Caco-2 (cell line): Measurements from ENCODE around the gene CCDC178. TPM values are rescaled to one million over a fixed set of nuclear protein-coding genes. Genes with fewer than 3 reads are reported as not detected.
"Not testable (repeated sequence)": the region's sequence is repeated elsewhere in the genome, so short reads cannot be mapped to it uniquely, and the experiment has no call there.

Experiments used
- BruUV-seq: library from RNA; stranded (reverse); fragments of 400-500 nt; replicated peaks from 2 replicates; lab custom pipeline; 2021; lab: Mats Ljungman, UMichigan
- CTCF ChIA-PET: fragments of 300-600 bp; sonication (Branson Sonifier 250); formaldehyde crosslinking; loops from one replicate; lab custom pipeline; 2022; ENCODE audit warnings: antibody characterized with exemption; lab: Charles Lee
- POLR2A ChIA-PET: fragments of 300-600 bp; sonication (Branson Sonifier 250); formaldehyde crosslinking; loops from one replicate; lab custom pipeline; 2022; ENCODE audit warnings: antibody characterized with exemption; lab: Charles Lee
- DNase-seq, 2 experiments: peaks; one replicate each; pipeline versions ENCODE4 v3.0.0 to v3.0.0-alpha.2; 2020 to 2022
- H3K27me3 ChIP-seq: replicated peaks from 2 replicates; pipeline ENCODE4 v1.6.0; 2011; ENCODE audit warnings: low read length; ENCODE audit not compliant: control insufficient read depth, insufficient read depth
- H3K36me3 ChIP-seq: 2 replicates; pipeline ENCODE4 v1.5.1; 2011; ENCODE audit warnings: low read length; ENCODE audit not compliant: control insufficient read depth, insufficient read depth
- H3K4me1 ChIP-seq: fragments of 250-450 bp; sonication (Bioruptor Pico); 2 replicates; pipeline ENCODE4 v1.5.1; 2020; ENCODE audit warnings: mild to moderate bottlenecking
- H3K4me3 ChIP-seq: 2 replicates; pipeline ENCODE4 v1.5.1; 2011; ENCODE audit warnings: low read depth, mild to moderate bottlenecking, control low read depth, low read length
- H3K9me3 ChIP-seq: fragments of 250-450 bp; sonication (Bioruptor Pico); 2 replicates; pipeline ENCODE4 v1.5.1; 2020; ENCODE audit warnings: mild to moderate bottlenecking, moderate library complexity
- H3K27ac Mint-ChIP-seq: one replicate; pipeline ENCODE4 v1.8.0; 2022; ENCODE audit warnings: mixed read lengths; ENCODE audit not compliant: unreplicated experiment
- H3K27me3 Mint-ChIP-seq: one replicate; pipeline ENCODE4 v1.8.0; 2022; ENCODE audit warnings: mixed read lengths; ENCODE audit not compliant: insufficient read depth, unreplicated experiment
- H3K36me3 Mint-ChIP-seq: one replicate; pipeline ENCODE4 v1.8.0; 2022; ENCODE audit warnings: mild to moderate bottlenecking, mixed read lengths; ENCODE audit not compliant: insufficient read depth, unreplicated experiment
- H3K4me1 Mint-ChIP-seq: one replicate; pipeline ENCODE4 v1.8.0; 2022; ENCODE audit warnings: low read depth, mixed read lengths; ENCODE audit not compliant: unreplicated experiment
- H3K4me3 Mint-ChIP-seq: one replicate; pipeline ENCODE4 v1.8.0; 2022; ENCODE audit warnings: mild to moderate bottlenecking, moderate library complexity, mixed read lengths; ENCODE audit not compliant: unreplicated experiment
- H3K9me3 Mint-ChIP-seq: one replicate; pipeline ENCODE4 v1.8.0; 2022; ENCODE audit warnings: mixed read lengths; ENCODE audit not compliant: unreplicated experiment
- intact Hi-C: fragments of 100-400 bp; cut with micrococcal nuclease; formaldehyde crosslinking; loops from one replicate; pipeline ENCODE4 v1.10.0; 2022; ENCODE audit not compliant: unreplicated experiment
- total RNA-seq: library from RNA; stranded (reverse); gene quantifications from 2 replicates; pipeline ENCODE4 v1.2.3, GENCODE V29; 2022
- TF ChIP-seq, protein P1 (sequence below), 2 experiments: fragments of 200-600 bp in 1 of 2; IDR thresholded peaks; 1 replicate in 1 of 2; 2 replicates in 1 of 2; pipeline versions ENCODE4 v1.5.1 to v1.8.0; 2011 to 2022; ENCODE audit warnings: antibody characterized with exemption in 1 of 2, control low read depth in 1 of 2, inconsistent platforms in 1 of 2, low read depth in 1 of 2, low read length in 1 of 2, mild to moderate bottlenecking in 1 of 2, moderate library complexity in 1 of 2; ENCODE audit not compliant: insufficient read depth in 1 of 2, severe bottlenecking in 1 of 2, unreplicated experiment in 1 of 2

CCDC178 gene
- total RNA-seq, 1 experiment from 2014 or later, result not detected

DNA sequence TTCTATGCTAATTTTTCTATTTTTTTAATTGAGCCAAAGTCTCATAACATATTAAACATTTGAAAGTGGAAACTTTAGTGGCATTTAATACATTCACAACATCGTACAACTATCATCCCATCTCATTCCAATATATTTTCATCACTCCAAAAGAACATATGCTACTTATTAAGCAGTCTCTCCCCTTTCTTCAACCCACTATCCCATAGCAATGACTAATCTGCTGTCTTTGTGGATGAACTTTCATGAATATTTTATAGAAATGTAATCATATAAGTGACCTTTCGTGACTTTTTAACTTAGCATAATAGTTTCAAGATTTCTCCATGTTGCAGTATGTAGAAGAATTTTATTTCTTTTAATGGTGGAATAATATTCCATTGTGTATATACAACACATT is 90.3 kb downstream of the CCDC178 start:
- H3K27me3 Mint-ChIP-seq, result no peaks in the 10 kb centered on the region
- intact Hi-C loops, result no loop called here
- no peak overlapping the region for H3K27ac Mint-ChIP-seq
- no peaks in the 10 kb centered on the region for H3K9me3 Mint-ChIP-seq
- CTCF ChIA-PET, result no interaction called here
- Histone ChIP-seq H3K9me3 (no peaks in the 10 kb centered on the region), H3K36me3 (no peaks in the 10 kb centered on the region), H3K4me1 (no peaks in the 10 kb centered on the region), H3K27me3 (no peaks in the 10 kb centered on the region), H3K4me3 (no peak overlapping the region)
- BruUV-seq, result no TSS peak
- TF ChIP-seq, protein P1, sequence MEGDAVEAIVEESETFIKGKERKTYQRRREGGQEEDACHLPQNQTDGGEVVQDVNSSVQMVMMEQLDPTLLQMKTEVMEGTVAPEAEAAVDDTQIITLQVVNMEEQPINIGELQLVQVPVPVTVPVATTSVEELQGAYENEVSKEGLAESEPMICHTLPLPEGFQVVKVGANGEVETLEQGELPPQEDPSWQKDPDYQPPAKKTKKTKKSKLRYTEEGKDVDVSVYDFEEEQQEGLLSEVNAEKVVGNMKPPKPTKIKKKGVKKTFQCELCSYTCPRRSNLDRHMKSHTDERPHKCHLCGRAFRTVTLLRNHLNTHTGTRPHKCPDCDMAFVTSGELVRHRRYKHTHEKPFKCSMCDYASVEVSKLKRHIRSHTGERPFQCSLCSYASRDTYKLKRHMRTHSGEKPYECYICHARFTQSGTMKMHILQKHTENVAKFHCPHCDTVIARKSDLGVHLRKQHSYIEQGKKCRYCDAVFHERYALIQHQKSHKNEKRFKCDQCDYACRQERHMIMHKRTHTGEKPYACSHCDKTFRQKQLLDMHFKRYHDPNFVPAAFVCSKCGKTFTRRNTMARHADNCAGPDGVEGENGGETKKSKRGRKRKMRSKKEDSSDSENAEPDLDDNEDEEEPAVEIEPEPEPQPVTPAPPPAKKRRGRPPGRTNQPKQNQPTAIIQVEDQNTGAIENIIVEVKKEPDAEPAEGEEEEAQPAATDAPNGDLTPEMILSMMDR (IDR thresholded peaks at IDR 0.05; ENCODE audit: insufficient read depth in 1 of 2, low read depth in 1 of 2, low read length in 1 of 2, severe bottlenecking in 1 of 2, unreplicated experiment in 1 of 2), result no peak
- no peaks in the 10 kb centered on the region for H3K36me3 Mint-ChIP-seq
- no peaks in the 10 kb centered on the region for H3K4me1 Mint-ChIP-seq
- no peak overlapping the region for H3K4me3 Mint-ChIP-seq
- POLR2A ChIA-PET, result no interaction called here
- no peak for DNase-seq

DNA sequence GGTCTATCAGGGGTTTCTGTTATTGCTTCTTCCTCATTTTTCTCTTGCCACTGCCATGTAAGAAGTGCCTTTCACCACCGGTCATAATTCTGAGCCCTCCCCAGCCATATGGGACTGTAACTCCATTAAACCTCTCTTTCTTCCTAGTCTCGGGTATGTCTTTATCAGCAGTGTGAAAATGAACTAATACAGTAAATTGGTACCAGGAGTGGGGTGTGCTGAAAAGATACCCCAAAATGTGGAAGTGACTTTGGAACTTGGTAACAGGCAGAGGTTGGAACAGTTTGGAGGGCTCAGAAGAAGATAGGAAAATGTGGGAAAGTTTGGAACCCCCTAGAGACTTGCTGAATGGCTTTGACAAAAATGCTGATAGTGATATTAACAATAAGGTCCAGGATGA is 100.8 kb downstream of the CCDC178 start:
- intact Hi-C loops, H3K27me3 ChIP-seq, H3K27ac Mint-ChIP-seq, POLR2A ChIA-PET, H3K9me3 ChIP-seq, H3K9me3 Mint-ChIP-seq, BruUV-seq, H3K4me1 ChIP-seq, H3K36me3 ChIP-seq, H3K4me3 ChIP-seq, CTCF ChIA-PET, H3K4me3 Mint-ChIP-seq, DNase-seq, H3K4me1 Mint-ChIP-seq, H3K36me3 Mint-ChIP-seq, H3K27me3 Mint-ChIP-seq: not testable (repeated sequence)

DNA sequence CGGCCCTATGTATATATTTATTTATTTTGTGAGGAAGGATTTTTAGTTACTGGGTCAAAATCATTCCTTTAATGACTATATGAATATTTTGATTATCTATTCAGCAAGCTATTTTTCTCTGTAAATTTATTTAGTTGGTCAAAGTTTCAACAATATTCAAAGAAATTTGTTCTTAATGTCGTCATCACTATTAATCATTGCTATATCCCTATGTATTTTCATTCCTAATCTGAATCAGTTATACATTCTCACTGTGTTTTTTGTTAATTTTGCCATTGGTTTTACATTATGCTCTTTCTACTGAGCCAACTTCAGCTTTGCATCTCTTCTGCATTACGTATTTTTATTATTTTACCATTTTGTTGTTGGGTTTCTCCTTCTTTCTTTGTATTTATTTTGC is 105.7 kb downstream of the CCDC178 start:
- Histone ChIP-seq H3K36me3 (no peaks in the 10 kb centered on the region), H3K9me3 (no peaks in the 10 kb centered on the region), H3K4me3 (no peak overlapping the region), H3K4me1 (no peaks in the 10 kb centered on the region), H3K27me3 (no peaks in the 10 kb centered on the region)
- no peaks in the 10 kb centered on the region for H3K36me3 Mint-ChIP-seq
- H3K4me1 Mint-ChIP-seq, result no peaks in the 10 kb centered on the region
- TF ChIP-seq, protein P1 (IDR thresholded peaks at IDR 0.05; ENCODE audit: insufficient read depth in 1 of 2, low read depth in 1 of 2, low read length in 1 of 2, severe bottlenecking in 1 of 2, unreplicated experiment in 1 of 2), result no peak
- DNase-seq, result no peak
- no peaks in the 10 kb centered on the region for H3K9me3 Mint-ChIP-seq
- intact Hi-C loops, result no loop called here
- CTCF ChIA-PET, result no interaction called here
- POLR2A ChIA-PET, result no interaction called here
- no TSS peak for BruUV-seq
- no peak overlapping the region for H3K27ac Mint-ChIP-seq
- H3K4me3 Mint-ChIP-seq, result no peak overlapping the region
- H3K27me3 Mint-ChIP-seq, result no peaks in the 10 kb centered on the region

DNA sequence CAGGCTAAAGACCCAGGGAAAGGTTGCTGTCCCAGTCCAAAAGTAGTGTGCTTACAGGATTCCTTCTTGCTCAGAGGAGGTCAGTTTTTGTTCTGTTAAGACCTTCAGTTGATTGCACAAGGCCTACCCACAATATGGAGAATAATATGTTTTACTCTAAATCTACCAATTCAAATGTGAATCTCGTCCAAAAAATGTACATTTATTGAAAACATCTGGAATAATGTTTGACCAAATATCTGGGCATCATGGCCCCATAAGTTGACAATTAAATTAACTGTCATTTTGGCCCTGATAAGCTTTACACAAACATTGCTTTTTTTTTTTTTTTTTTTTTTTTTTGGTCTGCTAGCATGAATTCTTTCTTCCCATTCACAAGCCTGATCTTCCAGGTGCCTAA is 109.8 kb downstream of the CCDC178 start:
- H3K36me3 Mint-ChIP-seq, result no peaks in the 10 kb centered on the region
- intact Hi-C loops, result no loop called here
- H3K27me3 Mint-ChIP-seq, result no peaks in the 10 kb centered on the region
- no TSS peak for BruUV-seq
- Histone ChIP-seq H3K27me3 (no peaks in the 10 kb centered on the region), H3K4me1 (no peaks in the 10 kb centered on the region), H3K9me3 (no peaks in the 10 kb centered on the region), H3K36me3 (no peaks in the 10 kb centered on the region), H3K4me3 (no peak overlapping the region)
- no peak overlapping the region for H3K27ac Mint-ChIP-seq
- TF ChIP-seq, protein P1 (IDR thresholded peaks at IDR 0.05; ENCODE audit: insufficient read depth in 1 of 2, low read depth in 1 of 2, low read length in 1 of 2, severe bottlenecking in 1 of 2, unreplicated experiment in 1 of 2), result no peak
- ChIA-PET CTCF (no interaction called here), POLR2A (no interaction called here)
- no peak overlapping the region for H3K4me3 Mint-ChIP-seq
- H3K4me1 Mint-ChIP-seq, result no peaks in the 10 kb centered on the region
- no peak for DNase-seq
- H3K9me3 Mint-ChIP-seq, result no peaks in the 10 kb centered on the region
